Erythroblast (primary cell): ENCODE results near the gene SECTM1.
A peak's percentile ranks its signal among the peaks of the same experiment; 100 is the strongest.

Experiments
- GATA1 ChIP-seq: IDR thresholded peaks from 2 replicates; pipeline ENCODE4 v1.6.1; 2011; ENCODE audit warnings: low read depth, mild to moderate bottlenecking, control low read depth, low read length, moderate library complexity
- POLR2A ChIP-seq: IDR thresholded peaks from 2 replicates; pipeline ENCODE4 v1.6.1; 2011; ENCODE audit warnings: mild to moderate bottlenecking, low read length

DNA sequence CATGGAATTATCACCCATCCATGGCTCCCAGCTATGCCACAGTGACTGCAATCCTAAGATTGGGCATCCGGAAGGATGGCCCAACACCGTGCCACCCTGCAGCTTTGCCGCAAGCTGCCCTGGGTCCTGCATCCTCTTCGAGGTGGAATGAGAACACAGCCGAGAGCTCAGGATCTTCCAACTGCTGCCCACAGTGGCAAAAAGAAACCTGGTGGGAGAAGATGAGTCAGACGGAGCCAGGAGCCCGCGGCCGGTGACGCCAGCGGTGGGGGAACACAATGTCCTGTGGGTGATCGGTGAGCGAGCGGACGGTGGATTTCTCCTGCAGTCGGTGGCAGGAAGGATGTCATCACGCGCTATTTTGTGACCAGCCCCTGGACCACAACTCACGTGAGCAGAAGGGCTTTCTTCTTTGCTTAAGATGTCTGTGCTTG lies 36.3 kb downstream of the SECTM1 start:
- peak; percentile 55 for TF ChIP-seq POLR2A
- no peak for TF ChIP-seq GATA1
